ENCODE measurements around the gene UBE2H. TPM values are rescaled to one million over a fixed set of nuclear protein-coding genes. Genes with fewer than 3 reads are reported as not detected.
"Not testable (repeated sequence)": the region's sequence is repeated elsewhere in the genome, so short reads cannot be mapped to it uniquely, and the experiment has no call there.

The UBE2H gene
- 10 to 100 TPM; 64.4 to 89.4 (median 85.2) TPM for polyA plus RNA-seq (ENCODE audit: insufficient read depth in 1 of 5, insufficient read length in 5 of 5, low replicate concordance in 1 of 5)
- long read RNA-seq, donor 1, full-length matches to known transcripts = 34 of 44 reads
- long read RNA-seq, donor 1, partial matches to known transcripts = 10 of 44 reads
- long read RNA-seq, donor 1, other reads (novel, unspliced or antisense) = 0 of 44 reads
- long read RNA-seq, donor 2, full-length matches to known transcripts = 9 of 9 reads
- long read RNA-seq, donor 2, partial matches to known transcripts = 0 of 9 reads
- long read RNA-seq, donor 2, other reads (novel, unspliced or antisense) = 0 of 9 reads
- long read RNA-seq, donor 3, full-length matches to known transcripts = 16 of 16 reads
- long read RNA-seq, donor 3, partial matches to known transcripts = 0 of 16 reads
- long read RNA-seq, donor 3, other reads (novel, unspliced or antisense) = 0 of 16 reads
- long read RNA-seq, donor 4, full-length matches to known transcripts = 10 of 16 reads
- long read RNA-seq, donor 4, partial matches to known transcripts = 6 of 16 reads
- long read RNA-seq, donor 4, other reads (novel, unspliced or antisense) = 0 of 16 reads
- long read RNA-seq, donor 5, full-length matches to known transcripts = 25 of 25 reads
- long read RNA-seq, donor 5, partial matches to known transcripts = 0 of 25 reads
- long read RNA-seq, donor 5, other reads (novel, unspliced or antisense) = 0 of 25 reads
- long read RNA-seq, donor 6, full-length matches to known transcripts = 21 of 21 reads
- long read RNA-seq, donor 6, partial matches to known transcripts = 0 of 21 reads
- long read RNA-seq, donor 6, other reads (novel, unspliced or antisense) = 0 of 21 reads
- long read RNA-seq, donor 7, full-length matches to known transcripts = 15 of 15 reads
- long read RNA-seq, donor 7, partial matches to known transcripts = 0 of 15 reads
- long read RNA-seq, donor 7, other reads (novel, unspliced or antisense) = 0 of 15 reads
- long read RNA-seq, donor 8, full-length matches to known transcripts = 5 of 5 reads
- long read RNA-seq, donor 8, partial matches to known transcripts = 0 of 5 reads
- long read RNA-seq, donor 8, other reads (novel, unspliced or antisense) = 0 of 5 reads

DNA sequence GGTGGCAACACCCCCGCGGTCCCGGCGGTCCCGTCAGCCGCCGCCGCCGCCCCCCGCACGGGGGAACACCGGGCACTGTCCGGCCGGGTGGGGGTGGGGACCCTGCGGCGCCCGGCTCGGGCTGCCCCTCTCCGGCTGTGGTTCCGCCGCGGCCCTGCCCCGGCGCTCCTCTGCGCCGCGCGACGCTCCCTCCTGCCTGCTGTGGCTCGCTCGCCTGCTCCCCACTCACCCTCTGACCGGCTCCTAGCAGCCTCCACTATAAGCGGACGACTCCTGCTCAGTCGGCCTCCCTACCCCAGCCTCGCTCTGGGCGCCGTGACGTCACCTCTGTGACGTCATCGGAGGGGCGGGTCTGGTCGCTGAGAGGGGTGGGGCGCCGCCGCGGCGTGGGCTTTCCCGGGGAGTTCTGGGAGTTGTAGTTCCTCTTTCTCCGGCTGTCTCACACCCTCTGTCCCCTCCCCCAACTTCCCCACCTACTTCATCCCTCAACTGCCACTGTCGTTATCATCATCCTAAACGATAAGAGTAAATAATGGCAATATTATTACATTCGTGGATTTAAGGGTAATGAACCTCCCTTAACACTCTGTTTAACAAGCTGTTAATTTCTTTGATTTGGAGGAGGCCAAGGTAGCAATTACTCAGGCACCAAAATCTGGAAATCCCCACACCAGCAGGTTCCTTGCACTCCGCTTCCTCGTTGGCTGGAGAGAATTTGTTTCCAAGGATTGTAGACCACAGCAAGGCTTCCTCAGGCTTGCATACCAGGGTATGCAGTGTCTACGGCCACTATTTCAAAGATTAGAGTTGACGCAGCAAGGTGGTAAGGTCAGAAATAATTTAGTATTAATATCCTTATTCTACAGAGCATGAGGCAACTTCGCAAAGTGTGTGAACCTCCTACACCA is at the start of gene UBE2H:
Gene UBE2H, minus strand, starts transcription at position 308 of the 908 bp plus-strand sequence. CDS start 405 bp downstream, outside the sequence.
- peak; percentile 96 to 97 for DNase-seq

DNA sequence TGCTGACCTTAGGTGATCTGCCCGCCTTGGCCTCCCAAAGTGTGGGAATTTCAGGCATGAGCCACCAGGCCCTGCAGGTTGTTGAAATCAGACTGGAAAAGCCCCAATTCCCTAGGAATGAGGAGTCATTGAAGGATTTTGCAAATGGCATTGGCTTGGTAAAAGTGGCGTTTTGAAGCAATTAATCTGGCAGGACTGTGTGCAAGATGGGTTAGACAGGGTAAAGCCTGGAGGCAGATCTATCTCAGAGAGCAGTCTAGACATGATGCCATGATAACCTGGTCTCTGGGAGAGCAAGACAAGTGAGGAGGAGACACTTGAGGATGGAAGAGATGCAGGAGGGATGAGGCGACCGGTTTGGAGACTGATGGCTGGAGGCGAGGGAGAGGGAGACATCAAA is 45.7 kb upstream of the UBE2H start:
- DNase-seq = no peak

DNA sequence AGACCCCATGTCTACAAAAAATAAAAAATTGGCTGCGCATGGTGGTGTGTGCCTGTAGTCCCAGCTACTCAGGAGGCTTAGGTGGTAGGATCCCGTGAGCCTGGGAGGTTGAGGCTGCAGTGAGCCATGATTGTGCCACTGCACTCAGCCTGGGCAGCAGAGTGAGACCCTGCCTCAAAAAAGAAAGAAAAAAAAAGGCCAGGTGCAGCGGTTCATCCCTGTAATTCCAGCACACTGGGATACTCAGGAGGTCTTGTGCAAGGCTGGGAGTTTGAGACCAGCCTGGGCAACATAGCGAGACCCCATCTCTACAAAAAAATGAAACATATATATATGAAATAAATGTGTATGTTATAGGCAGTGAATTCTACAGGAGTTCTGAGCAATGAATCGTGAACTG is 44.5 kb upstream of the UBE2H start:
- DNase-seq = no peak

DNA sequence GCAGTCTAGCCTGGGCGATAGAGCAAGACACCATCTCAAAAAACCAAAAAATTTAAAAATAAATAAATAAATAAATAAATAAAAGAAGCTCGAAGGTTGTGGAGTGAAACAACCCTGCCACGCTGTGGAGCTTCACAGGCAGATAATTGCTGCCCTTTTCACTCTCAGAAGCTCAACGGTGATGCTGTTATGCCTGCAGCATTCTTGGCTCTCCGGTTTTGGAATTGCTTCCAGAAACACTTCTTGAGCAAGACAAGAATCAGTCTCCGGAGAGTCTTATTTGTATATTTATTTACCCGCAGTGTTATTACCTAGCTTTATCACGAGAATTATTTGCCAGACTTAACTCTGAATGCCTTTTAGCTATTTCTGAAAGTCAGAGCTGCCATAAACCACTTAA is 40.5 kb upstream of the UBE2H start:
- DNase-seq = no peak

DNA sequence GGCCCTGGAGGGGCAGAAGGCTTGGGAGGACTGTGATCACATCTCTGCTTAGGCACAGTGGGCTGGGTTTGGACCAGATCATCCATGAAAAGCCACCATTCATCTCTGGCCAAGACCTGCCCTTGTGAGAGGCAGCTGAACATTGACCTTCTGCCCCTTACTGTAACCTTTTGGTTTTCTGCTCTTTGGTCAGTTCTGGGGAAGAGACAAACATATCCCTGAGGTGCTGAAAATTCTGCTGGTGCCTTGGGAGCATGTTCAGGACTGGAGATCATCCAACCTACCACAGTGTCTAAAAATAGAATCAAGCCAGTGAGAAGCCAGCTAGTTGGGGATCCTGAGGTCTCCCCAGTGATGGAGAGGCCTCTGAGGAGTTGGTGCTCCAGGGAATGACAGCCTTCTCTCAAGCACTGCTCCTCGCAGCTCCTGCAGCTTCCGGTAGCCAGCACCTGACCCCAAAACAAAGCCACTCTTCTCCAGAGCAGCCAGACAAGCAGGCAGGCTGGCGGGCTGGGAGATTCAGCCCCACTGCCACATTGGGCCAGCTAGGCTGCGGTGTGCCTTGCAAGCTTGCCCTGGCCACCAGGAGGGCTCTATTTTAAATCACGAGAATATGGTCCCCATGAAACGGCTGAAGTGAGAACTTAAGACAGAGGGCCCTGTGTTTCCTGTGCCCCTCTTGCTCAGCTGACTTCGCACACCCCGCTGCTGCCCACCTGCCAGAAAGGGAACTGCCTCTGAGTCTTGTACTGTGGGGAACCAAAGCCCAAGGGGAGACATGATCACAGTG is 37.8 kb upstream of the UBE2H start:
- DNase-seq = no peak

DNA sequence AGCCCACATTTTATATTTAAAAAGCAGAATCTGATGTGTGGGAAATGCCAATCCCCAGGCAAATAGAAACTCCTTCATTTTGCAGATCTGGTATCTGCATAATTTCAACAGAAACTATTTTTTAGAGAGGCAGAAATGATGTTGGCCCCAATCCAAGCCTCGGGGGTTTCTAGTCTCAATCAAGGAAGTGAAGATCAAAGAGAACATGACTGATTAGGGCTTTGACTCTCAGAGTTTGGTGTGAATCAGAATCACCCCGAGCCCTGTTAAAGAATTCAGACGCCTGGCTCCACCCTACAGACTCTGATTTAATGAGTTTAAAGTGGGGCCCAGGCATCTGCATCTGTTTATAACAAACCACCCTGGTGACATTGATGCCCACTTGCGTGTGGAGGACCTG is 36.7 kb upstream of the UBE2H start:
- DNase-seq = no peak

DNA sequence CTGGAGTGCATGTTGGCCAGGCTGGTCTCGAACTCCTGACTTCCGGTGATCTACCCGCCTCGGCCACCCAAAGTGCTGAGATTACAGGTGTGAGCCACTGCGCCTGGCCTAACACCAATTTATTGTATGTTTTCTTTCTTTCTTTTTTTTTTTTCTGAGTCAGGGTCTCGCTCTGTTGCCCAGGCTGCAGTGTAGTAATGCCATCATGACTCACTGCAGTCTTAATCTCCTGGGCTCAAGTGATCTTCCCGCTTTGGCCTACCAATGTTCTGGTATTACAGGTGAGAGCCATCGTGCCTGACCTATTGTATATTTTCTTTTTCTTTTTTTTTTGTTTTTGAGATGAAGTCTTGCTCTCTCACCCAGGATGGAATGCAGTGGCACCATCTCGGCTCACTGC is 33.8 kb upstream of the UBE2H start:
- DNase-seq = no peak

DNA sequence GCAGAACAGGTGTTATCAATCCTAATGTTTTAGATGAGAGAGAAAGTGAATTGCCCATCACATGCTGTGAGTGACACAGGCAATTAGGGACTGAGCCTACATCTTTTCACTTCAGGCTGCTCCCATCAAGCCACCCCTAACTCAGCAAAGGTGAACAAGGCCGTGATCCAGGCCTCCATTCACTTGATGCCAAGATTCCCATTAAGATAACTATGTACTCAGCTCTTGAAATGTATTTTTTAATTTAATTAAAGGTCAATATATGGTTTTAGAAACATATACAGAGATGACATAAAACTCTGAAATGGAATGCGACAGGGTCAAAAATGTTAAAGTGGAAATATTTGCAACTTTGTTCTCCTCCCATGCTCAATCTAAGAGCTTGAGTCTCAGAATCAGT is 27.9 kb upstream of the UBE2H start:
- DNase-seq = no peak

DNA sequence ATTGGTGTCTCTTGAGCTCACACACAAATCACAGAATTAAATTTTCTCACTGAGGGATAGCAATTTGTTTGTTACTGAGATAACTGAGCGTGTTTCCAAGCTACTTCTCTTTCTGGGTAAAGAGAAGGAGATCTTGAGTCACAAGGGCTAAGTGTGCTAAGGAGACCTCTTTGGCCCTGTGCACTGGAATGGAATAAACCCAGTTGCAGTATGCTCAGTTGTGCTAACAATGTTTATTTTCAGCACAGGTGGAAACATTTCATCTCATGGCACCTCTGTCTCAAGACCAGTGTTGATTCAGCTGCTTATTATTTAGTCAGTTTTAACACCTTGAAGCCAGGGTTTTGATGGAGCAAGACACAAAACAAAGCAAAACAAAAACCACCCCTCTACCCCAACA is 22.5 kb upstream of the UBE2H start:
- DNase-seq = no peak

DNA sequence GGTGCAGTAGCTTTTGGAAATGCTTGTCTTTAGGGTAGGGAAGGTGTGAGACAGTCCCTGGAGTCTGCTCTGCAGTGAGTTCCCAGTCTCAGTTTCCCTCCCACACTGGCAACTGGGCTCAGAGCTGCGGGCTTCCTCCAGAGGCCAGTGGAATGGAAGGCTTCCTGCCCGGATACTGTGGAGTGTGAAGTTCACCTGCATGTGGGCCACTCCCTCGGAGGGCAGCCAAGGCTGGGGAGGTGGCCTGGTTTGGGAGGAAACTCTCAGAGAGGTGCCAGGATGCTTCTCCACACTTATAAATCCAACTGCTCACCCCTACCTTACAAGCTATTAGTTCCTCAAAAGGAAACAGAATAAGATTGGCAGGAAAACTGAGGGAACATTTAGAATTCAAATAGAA is 18.1 kb upstream of the UBE2H start:
- no peak for DNase-seq

DNA sequence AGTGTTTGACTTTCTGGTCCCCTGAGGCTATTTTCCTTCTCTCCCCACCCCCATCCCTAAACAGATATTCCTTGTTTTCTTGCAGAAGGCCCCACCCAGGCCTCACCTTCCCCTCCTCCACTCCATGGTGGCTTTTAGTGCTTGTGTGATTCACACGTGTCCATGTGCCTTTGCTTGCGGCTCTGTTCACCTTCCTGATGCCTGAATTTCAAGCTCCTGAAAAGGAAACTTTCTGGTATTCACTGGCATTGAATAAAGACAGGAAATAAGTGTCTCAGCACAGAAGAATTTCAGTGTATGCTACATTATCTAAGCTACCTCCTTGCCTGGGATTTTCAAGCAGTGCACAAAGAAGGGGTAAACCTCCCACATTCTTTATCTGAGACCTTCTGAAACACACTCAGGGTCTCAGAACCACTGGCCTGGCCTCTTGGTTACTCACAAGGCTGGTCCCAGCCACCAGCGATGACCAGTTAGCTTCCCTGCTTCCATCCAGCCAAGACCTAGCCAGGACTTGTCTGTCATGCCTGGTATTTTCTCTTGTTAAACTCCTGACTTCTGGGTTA is 17.2 kb upstream of the UBE2H start:
- no peak for DNase-seq

DNA sequence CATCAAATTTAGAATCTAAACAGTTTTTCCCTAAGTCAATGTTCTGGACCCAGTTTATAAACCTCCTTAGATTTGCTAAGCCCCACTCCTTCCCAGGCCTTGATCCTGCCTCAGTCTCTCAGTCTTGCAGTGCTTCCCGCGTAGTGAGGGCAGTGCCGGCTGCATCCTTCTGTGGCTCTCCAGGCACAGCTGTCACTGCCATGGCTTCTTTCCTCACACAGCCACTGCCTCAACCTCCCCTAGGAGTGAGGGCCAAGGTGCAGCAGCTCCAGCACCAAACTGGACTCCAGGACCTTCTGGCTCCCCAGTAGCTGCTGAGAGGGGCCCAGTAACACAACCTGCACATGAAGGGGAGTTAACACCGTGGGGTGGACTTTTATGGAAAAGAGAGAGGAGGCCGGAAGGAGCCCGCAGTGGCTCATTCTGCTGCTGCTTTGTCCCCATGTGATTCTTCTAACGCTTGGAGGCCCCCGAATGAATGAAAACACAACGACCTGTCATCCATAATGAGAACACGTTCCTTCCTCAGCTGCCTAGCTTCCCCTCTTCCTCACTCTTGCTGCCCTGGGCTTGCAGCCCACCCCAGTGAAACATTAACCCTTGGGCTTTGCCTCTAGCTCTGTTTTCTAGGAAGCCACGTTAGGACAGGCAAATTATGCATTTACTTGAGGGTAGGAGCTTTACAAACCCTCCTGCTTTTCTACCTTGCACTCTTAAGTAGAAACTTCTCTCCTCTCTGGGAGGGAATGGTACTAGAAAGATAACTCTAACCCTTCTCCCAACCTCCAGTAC is 16.0 kb upstream of the UBE2H start:
- DNase-seq = no peak

DNA sequence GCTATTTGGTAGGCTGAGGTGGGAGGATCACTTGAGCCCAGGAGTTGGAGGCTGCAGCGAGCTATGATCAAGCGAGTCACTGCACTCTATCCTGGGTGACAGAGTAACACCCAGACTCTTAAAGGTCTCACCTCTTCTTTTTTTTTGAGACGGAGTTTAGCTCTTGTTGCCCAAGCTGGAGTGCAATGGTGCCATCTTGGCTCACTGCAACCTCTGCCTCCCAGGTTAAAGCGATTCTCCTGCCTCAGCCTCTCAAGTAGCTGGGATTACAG is 7.4 kb upstream of the UBE2H start:
- DNase-seq = not testable (repeated sequence)

DNA sequence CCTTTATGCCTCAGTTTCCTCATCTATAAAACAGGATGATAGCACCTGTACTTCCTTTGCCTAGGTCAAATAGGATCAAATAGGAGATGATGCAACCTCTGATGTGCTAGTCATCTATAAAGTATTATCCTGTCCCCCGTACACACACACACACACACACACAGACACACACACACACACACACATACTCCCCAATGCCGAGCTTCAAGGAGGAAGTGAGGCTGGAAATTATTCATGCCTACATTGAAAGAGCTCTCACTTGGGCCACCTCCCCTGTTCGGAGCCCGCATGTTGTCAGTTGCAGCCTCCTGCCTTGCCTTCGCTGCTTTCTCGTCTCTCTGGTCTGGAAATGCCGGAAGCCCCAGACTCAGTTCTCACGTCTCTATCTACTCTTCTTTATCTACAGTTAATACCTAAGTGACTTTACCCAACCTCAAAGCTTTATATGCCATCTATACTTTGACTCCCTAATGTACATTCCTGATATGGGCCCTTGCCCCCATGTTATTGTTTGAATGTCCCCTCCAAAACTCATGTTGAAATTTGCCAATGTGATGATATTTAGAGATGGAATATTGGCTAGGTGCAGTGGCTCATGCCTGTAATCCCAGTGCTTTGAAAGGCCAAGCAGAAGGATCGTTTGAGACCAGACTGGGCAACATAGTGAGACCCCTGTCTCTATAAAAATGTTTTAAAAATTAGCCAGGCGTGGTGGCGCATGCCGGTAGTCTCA is 6.9 kb upstream of the UBE2H start:
- no peak for DNase-seq

DNA sequence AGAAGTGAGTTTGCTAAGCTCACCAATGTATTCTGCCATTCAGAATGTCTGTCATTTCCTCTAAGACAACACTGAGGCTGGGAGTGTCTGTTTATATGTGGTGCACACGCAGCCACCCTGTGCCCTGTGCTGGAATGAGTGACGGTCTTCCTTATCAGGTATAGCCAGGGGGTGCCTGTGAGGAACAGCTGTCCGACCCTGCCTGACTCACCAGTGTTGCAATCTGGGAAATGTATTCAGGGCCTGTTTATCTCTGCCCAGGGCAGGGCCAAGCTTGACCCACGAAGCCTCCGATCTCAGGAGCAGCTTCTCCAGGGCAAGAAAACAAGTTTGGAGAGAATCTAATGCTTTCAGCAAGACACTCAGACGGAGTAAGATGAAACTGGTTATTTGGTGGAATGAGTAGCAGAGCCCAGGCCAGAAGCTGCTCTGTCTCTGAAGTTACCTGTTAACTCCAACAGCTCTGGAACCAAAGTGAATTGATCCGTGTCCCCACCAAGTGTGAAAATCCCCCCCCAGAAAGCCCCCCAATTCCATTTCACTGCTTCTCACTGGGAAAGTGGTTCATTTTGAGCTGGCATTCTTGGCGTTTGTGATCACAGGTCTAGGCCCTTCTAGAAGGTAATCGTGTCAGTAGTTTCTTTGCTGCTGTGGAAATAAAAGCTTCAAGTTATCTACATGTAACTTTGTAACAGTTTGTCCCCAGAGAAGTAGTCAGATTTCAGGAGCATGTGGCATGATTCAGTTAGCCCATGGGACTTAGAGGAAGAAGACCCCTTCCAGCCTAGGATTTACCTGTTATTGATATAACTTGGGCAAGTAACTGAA is 6.1 kb upstream of the UBE2H start:
- no peak for DNase-seq

DNA sequence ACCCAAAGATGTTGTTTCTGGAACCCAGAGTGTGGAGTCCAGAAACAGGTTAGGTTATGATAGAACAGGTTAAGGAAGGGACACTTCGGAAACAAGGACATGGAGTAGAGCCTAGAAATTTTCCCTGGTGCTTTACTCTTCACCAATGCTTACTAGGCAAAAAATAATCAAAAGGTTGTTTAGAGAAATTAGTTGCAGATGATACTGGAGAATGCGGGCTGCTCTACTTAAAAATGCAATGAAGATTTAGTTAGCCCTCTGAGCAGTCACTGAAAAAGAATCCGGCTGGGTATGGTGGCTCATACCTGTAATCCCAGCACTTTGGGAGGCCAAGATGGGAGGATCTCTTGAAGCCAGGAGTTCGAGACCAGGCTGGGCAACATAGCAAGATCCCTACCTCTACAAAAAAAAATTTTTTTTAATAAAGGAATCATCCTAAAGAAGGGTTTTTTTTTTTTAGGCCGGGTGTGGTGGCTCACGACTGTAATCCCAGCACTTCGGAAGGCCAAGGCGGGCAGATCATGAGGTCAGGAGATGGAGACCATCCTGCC is 3.3 kb upstream of the UBE2H start:
- DNase-seq = no peak

DNA sequence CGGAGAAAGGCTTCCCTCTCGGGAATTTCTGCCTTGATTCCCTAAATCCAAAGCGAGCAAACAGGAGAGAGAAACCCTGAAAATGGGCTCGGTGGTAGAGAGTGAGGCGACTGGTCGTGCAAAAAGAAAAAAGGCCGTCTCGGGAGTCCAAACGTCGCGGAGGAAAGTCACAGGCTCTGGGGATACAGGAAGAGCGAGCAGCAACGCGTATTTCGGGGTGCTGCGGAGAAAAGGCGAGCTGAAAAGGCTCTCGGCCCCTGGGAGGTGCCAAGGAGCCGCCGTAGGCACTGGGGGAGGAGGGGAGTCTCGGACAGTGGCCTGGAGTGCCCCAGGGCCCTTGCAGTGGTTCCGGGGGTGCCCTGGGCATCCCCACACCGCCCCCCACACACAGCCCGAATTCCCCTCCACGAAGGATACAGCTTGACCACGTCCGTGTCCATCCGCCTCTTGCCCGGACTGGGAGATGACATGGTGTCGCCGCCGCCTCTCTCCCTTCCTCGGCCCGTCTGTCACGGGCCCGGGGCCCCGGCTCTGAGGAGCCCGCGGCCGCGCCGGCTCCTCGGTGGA is 591 bp downstream of the UBE2H start:
- DNase-seq = peak; percentile 43 to 49

Data from right lung (tissue), 10 donors.